ENCODE results near the gene RRAS2.

- TF ChIP-seq CTCF (IDR thresholded peaks at IDR 0.05), result no peak
- no peak for TF ChIP-seq POLR2AphosphoS5 (IDR thresholded peaks at IDR 0.05)
- no peak for TF ChIP-seq POLR2A (IDR thresholded peaks at IDR 0.05)
- TF ChIP-seq EP300 (IDR thresholded peaks at IDR 0.05), result no peak
These were observed 12.3 kb upstream of the RRAS2 start for GRCh38 chr11:14371249-14371648.

All from gastroesophageal sphincter (tissue), 3 donors.